NCI-H1930 (cell line): ENCODE results near the gene PRCD.

ENCODE experiments used
- DNase-seq, 2 experiments: peaks; one replicate each; lab custom pipeline; 2025; lab: John Stamatoyannopoulos, UW

The PRCD gene

DNA sequence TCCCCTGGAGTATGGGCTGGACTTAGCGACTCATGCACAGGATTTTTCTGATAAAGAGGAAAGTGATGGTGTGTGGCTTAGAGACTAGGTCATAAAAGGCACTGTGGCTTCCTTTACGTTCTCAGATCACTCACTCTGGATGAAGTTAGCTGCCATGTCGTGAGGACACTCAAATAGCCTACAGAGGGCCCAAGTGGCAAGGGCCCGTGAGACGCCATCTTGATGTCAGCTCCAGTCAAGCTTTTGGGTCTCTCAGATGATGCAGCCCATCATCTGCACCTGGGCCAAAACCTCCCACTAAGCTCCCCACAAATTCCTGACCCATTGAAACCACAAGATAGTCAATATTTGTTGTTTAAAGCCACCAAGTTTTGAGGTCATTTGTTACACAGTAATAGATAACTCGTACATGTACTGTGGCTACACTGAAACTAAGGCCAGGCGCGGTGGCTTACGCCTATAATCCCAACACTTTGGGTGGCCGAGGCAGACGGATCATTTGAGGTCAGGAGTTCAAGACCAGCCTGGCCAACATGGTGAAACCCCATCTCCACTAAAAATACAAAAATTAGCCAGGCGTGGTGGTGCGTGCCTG is 31.1 kb downstream of the PRCD start:
- no peak for DNase-seq

DNA sequence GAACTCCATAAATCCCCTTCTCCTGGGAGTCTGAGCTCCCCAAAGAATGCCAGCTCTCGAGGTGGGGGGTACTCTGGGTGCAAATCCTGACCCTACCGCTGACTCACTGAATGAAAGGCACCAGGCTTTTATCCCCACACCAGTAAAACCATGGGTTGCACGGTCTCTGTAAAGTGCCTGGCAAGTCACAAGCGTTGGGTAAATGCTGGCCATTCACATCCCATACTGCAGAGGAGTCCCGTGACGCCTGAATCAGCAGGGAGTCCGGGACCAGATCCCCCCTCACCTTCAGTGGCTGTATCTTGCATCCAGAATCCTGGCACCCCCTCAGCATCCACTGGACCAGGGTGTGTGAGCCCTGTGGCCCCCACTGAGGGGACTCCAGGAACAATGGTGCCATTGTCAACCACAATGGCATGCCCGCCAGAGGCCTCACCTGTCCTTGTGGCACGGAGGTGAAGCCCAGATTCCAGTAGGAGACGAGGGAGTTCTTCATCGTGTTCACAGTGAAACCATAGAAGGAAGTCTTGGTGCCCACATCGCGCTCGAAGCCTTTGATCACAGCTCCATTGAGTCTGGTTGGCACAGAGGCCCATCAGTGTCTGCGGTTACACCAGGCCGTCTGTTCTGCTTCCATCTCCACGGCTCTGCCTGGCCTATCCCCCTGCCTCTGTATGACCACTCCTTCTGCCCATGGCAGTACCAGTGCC is 32.5 kb downstream of the PRCD start:
- no peak for DNase-seq

DNA sequence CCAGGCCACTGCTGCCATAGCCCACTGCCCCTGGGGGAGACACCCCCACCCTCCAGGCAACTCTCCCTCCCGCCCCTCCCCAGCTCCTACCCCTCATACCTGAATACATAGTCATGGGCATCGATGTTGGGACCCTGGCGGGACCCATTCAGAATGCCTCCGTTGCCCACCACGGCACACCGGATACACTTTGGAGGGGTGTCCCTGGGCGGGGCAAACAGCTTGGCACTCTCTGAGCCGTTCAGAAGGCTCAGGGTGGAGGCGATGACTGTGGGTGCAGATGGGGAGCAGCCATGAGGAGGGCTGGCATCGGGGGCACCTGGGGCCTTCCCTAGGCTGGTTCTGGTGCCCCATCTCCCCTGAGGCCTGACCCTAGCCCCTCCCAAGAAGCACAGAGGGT is 33.3 kb downstream of the PRCD start:
- no peak for DNase-seq

DNA sequence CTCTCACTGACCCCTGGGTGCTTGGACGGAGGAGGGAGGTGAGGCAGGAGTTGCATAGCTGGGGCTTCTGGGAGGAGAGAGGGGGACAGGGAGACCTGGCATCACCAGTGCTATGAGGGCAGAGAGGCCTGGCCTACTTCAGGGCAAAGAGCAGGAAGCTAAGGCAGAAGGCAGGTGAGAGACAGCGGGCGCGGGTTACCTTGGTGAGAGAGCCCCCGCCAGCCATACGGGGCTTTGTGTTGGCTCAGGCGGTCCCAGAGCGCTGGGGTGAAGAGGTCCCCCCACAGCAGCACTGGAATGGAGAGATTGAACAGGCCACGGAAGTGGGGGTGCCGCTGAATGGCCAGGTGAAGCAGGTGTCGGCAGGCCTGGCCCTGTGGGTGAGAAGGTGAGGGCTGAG is 34.3 kb downstream of the PRCD start:
- DNase-seq, result no peak

DNA sequence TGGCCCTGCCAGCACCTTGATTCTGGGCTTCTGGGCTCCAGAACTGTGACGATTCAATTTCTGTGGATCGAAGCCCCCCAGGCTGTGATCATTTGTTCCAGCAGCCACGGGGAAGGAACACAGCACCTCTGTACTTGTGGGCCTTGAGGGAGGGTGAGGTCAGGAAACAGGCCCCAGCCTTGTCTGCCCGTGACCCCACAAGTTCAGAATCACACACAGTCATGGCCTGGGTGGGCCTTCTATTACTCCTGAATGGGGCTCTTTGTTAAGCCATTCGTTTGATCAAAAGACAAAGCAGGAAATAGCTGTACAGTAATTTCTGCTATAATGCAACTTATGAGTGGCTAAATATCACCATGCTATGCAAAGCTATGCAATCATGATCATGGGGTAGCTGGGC is 35.7 kb downstream of the PRCD start:
- no peak for DNase-seq

DNA sequence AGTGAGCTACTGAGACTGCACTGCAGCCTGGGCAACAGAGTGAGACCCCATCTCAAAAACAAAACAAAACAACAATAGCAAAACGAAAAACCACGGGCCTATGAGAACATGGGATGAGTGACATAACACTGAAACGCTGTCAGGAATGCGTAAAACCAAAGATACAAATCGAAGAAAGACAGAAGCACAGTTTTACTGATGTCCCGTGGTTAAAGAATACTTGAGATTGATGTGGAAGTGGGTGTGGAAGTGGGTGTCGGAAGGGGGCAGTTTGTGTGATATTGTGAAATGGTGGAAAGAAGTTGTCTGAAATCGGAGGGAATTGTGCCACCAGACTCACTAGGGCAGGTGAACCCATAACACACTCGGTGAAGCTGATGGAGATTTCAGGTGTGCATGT is 36.3 kb downstream of the PRCD start:
- no peak for DNase-seq

DNA sequence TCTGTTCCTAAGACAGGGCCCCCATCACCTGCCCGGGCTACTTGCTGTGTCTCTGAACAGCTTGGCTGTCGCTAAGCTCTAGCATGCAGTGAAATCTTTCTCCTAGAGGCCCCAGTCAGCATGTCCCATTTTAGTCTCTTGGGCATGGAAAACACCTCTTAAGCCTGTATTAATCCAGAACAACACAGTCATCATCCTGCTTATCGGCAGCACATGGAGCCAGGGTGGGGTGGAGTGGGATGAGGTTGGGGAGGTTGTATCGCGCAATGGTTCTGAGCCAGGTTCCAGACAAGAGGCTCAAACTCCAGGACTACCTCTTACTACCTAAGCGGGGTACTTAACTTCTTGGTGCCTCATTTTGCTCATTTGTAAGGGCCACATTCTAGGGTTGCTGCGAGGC is 38.0 kb downstream of the PRCD start:
- DNase-seq, result no peak

DNA sequence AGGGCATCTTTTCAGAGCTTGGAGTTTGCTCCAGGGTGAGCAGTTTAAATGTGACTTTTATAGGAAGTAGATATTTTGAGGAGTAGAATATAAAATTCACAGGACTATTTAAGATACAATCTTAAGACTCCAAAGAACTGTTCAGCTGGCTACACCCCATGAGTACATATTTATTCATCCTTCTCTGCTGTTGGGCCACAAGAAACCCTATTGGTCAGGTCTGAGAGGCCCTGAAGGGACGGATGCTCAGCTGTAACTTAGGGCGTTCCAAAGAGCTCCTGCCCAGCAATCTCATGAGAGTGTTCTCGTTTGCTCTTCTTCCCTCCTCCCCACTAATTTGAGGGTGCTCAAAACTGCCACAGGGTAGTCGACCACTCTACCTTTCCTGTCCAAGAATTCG is 38.5 kb downstream of the PRCD start:
- no peak for DNase-seq

DNA sequence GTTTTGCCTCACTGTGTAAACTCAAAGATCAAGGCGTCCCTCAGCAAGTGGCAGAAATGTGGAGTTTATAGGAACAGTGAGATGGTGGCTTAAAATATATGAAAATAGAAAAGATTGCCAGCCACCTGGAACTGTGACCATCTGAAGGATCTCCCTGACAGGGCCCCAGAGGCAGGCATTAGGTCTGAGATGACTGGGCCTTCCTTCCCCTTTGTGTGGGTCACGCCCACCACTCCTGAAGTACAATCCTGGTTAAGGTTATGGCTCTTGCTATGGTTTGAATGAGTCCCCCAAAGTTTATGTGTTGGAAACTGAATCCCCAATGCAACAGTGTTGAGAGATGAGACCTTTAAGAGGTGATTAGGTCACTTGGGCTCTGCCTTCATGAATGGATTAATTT is 39.4 kb downstream of the PRCD start:
- no peak for DNase-seq

DNA sequence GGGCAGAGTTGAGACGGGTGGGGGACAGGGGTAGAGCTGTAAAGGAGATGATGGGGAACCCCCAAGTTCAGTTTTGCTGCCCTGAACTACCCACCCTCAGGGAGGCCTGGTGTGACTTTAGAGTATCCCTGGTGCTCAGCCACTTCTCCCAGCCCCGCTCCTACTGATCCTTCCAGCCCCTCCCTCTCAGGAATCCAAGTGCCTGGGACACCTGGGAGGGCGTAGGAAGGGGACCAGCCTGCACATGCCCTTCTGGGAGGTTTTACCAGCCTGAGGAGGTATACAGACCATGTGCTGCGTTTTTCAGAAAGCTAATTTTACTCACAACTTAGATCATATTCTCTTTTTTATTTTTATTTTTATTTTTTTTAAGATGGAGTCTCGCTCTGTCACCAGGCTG is 41.7 kb downstream of the PRCD start:
- no peak for DNase-seq

DNA sequence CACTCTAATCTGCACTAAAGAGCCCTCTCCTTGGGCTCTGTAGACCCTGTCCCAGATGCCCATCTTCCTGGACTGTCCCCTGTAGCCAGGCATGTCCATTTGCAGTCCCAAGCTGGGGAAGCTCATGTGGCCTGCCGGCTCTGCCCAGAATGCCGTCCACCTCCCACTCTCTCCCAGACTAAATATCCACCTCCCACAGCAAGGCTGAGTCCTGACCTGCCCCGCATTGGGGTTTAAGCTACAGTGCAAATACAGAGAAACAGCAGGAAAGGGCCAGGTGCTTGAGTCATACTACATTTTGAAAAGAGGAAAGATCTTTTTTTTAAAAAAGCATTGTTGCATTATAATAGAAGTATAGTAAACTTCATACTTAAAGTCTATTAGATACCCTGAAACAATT is 42.8 kb downstream of the PRCD start:
- DNase-seq, result no peak

DNA sequence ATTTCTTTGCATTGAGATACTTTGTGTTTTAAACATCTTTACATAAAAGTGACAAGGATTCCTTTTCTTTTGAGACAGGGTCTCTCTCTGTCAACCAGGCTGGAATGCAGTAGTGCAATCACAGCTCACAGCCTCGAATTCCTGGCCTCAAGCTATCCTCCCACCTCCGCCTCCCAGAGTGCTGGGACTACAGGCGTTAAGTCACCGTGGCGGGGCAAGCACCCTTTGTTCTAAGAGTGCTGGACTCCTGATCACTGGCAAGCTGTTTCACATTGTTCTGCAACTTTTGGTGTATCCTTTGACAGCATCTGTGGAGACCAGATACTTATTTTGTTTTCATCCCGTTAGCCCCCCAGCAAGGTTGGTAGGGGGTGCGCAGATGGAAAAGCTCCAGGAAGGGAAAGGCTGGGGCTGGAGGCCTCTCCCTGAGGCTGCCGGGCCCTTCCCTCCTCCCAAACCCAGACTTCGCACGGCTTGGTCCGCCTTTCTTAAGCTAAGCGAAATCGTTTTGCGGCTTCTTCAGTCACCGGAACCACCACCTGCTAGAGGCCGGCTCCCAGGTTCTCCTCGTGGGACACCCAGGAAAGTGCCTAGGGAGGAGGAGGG is 44.7 kb downstream of the PRCD start:
- DNase-seq, result no peak

DNA sequence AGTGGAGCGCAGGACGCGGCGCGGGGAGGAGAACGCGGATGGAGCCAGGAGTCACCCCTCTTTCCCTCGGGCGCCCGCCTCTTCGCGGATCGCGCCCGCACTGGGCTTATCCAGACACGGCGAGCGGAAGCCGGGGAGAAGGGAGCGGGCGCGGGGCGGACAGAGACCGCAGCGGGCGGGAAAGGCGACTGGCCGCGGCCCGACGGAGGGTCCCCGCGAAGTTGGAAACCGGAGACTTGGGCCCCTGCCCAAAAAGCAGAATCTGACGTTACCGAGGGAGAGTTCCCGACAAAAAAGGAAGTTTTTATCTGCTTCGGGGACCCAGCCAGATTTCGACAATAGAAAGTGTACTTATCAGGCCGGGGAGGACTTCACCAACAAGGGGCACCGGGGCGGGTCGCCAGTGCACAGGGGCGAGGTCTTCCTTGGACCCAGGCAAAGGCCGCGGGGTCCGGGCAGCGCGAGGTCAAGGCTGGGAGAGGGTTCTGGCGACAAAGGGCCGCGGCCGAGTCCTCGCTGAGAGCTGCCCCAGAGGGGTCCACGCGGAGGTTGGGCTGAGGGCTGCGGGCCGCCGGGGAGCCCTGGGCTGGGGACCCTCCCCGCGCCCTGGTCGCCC is 45.3 kb downstream of the PRCD start:
- no peak for DNase-seq

DNA sequence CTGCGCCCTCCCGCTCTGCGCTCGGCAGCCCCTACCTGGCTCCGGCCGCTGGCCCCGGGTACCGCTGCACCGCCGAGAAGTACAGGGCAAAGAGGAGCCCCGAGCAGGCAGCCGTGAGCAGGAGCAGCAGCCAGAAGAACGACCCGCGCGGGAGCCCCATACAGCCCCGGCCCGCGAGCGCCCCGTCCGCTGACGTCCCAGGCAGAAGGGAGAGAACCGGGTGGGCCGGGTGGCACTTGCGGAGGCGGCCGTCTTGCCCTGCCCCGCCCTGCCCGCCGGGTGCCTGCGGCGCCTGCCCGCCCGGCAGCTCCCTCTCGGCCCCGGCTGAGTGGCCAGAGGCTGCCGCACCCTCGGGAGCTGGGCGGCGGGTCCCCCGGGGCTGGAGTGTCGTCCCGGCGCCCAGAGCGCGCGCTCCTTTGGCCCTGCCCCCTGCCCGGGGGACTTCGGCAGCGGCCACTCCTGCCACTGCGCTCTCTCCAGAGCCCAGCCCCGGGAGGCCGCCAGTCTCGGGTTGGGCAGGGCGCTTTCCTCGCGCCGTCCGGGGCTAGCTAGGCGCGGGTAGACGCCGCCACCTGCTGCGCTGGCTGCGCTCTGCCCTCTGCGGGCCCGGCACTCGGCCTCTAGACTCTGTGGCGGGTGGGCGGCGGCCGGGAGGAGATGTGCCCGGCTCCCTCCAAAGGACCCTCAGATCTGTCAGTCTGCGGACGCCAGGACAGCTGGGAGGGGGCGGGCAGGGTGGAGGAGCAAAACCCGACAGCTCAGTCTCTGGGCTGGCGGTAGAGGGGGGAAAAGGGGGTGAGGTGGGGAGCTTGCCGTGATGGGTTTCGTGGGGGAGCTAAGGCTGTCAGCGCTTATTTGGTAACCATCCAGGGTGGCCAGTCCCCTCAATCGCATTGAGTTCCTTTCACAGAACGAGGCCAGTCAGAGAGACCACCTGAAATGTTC is 46.1 kb downstream of the PRCD start, which contains the start of gene ST6GALNAC2:
TSS of gene ST6GALNAC2 (minus strand) at position 212 of the 945 bp plus-strand sequence. CDS start at position 160, 52 bp downstream.
- DNase-seq, result peak in 1 of 2 experiments; percentile 31

DNA sequence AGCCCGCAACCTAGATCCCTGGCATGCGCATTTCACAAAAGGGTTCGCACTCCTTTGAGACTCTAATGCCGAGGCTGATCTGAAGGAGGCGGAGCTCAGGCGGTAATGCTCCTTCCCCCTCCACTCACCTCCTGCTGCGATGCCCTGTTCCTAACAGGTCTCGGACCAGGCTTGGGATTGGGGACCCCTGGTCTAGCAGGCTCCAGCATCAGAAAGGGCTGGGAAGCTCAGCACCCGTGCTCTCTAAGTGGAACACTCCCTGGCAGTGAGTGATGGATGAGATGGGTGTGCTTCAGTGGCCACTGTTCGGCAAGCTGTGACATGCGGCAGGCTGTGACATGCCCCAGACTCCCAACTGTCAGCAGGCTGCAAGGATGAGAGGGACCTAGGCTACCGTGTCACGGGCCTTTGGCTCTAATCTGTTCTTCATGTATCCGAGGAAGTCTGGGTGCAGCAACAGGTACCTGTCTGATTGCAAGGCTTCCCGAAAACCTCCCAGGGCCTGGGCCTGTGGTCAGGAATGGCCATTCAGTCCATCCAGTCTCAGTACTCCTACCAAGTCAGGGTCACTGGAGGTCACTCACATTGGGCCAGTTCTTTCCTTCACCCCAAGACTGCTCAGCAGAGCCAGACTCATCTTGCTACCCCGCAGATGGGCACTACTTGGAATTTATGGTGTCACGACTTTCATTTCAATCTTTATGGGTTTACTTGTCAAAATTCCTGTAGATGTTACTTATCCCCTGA is 47.1 kb downstream of the PRCD start:
- DNase-seq, result no peak

DNA sequence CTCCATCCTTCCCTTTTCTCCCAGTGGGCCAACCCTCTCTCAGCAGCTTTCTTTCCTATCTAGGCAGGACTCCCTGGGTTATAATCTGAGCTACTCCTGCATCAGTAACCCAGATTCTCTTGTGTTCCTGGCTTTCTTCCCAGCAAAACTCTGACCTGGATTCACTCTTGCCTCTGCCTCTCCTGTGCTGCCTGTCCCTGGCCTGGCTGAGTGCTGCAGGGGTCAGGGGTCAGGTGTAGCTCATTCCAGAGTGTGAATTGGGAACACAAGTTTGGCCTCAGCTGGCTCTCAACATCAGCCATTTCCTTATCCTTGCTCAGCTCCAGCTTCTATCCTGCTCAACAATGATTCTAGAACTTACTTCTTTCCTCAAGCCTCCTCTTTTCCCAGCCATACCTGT is 48.3 kb downstream of the PRCD start:
- DNase-seq, result no peak

DNA sequence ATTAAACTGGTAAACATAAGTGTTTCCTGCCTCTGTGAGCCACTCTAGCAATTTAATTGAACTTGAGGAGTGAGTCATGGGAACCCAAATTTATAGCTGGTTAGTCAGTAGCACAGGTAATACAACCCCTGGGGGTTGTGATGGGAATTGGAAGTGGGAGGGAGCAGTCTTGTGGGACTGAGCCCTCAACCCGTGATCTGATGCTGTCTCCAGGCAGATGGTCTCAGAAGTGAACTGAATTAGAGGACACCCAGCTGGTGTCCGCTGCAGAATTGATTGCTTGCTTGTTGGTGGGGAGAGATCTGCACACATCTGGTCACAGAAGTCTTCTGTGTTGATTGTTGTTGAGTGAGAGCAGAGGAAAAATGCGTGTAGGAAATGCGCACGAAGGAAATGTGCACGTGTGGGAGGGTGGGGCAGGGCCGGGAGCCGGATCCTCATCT is 53.6 kb downstream of the PRCD start:
- no peak for DNase-seq

DNA sequence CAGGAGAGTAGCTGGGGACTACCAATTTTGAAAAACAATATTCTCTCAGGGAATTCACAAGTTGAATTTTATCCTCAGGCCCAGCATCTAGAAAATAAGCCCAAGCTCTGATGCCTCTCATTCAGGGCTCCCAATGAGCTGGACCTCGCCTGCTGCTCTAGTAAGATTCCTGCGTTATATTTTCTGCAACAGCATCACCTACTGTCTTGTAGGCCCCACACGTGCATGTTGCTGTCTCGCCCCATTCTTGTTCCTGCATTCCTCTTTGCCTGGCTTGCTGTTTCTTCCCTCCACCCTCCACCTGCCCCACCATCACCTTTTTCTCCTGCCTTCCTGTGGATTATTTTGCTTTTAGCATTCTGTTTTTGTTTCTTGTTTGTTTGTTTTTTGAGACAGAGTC is 54.1 kb downstream of the PRCD start:
- no peak for DNase-seq

DNA sequence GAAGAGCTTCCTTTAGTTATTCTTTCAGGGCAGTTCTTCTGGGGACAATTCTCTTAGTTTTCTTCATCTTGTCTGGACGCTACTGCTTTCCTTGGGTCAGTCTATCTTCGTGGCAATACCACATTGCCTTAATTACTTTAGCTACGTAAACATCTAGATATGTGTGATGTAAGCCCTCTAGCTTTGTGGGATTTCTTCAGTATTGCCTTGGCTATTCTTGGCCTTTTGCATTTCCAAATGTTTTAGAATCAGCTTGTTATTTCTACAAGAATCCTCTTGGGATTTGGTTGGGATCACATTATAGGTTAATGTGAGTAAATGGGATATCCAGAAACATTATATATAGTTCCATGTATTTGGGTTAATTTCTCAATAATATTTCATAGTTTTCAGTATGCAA is 54.8 kb downstream of the PRCD start:
- no peak for DNase-seq
